ENCODE measurements around the gene C5orf58.
A peak's percentile ranks its signal among the peaks of the same experiment; 100 is the strongest.

Gene C5orf58

GRCh38 chr5:170266570-170267381 is 34.0 kb downstream of the C5orf58 start:
- H3K27me3 ChIP-seq (replicated peaks; ENCODE audit: insufficient read depth, low read length), result no peaks in the 10 kb centered on the region
- H3F3A ChIP-seq (ENCODE audit: insufficient read depth, low read length), result peaks cover 39% of the 10 kb centered on the region
- H3K9me2 ChIP-seq (replicated peaks; ENCODE audit: insufficient read depth, low read length), result no peaks in the 10 kb centered on the region
- no peak overlapping the region for H2AFZ ChIP-seq (ENCODE audit: low read length)
- H4K20me1 ChIP-seq (ENCODE audit: insufficient read depth, low read length), result no peaks in the 10 kb centered on the region
- no peak overlapping the region for H3K4me3 ChIP-seq (ENCODE audit: low read length)
- DNase-seq, result no peak
- no peak overlapping the region for H3K4me2 ChIP-seq (ENCODE audit: low read depth, low read length)
- H3K4me1 ChIP-seq (ENCODE audit: low read length), result peaks cover 59% of the 10 kb centered on the region
- no peaks in the 10 kb centered on the region for H3K36me3 ChIP-seq (replicated peaks; ENCODE audit: insufficient read depth, low read length)
- H3K9ac ChIP-seq (ENCODE audit: low read length), result no peak overlapping the region
- H3K27ac ChIP-seq (ENCODE audit: low read length), result no peak overlapping the region
- peaks cover 5% of the 10 kb centered on the region; the same call in 1 of the 2 replicates for H3K79me2 ChIP-seq (ENCODE audit: low read length)
- TF ChIP-seq EZH2phosphoT487 (IDR thresholded peaks at IDR 0.05; ENCODE audit: low read length), result no peak
- TF ChIP-seq EZH2 (optimal IDR thresholded peaks at IDR 0.05; ENCODE audit: low read depth, low read length), result no peak
- no peak for TF ChIP-seq CTCF (IDR thresholded peaks at IDR 0.05; ENCODE audit: low read length)
- H3K9me3 ChIP-seq (replicated peaks; ENCODE audit: insufficient read depth, low read length), result no peaks in the 10 kb centered on the region

- Histone ChIP-seq H3K4me3 (ENCODE audit: low read length) (no peak overlapping the region), H3K9ac (ENCODE audit: low read length) (no peak overlapping the region), H3K4me2 (ENCODE audit: low read depth, low read length) (no peak overlapping the region), H3K9me3 (replicated peaks; ENCODE audit: insufficient read depth, low read length) (no peaks in the 10 kb centered on the region), H3K9me2 (replicated peaks; ENCODE audit: insufficient read depth, low read length) (no peaks in the 10 kb centered on the region), H3K27me3 (replicated peaks; ENCODE audit: insufficient read depth, low read length) (no peaks in the 10 kb centered on the region), H2AFZ (ENCODE audit: low read length) (no peak overlapping the region), H3F3A (ENCODE audit: insufficient read depth, low read length) (peaks cover 31% of the 10 kb centered on the region), H3K79me2 (ENCODE audit: low read length) (peaks cover 5% of the 10 kb centered on the region; the same call in 1 of the 2 replicates), H3K27ac (ENCODE audit: low read length) (no peak overlapping the region; the same call in 1 of the 2 replicates), H4K20me1 (ENCODE audit: insufficient read depth, low read length) (no peaks in the 10 kb centered on the region), H3K36me3 (replicated peaks; ENCODE audit: insufficient read depth, low read length) (no peaks in the 10 kb centered on the region), H3K4me1 (ENCODE audit: low read length) (peaks cover 51% of the 10 kb centered on the region)
- no peak for TF ChIP-seq EZH2phosphoT487 (IDR thresholded peaks at IDR 0.05; ENCODE audit: low read length)
- no peak for TF ChIP-seq EZH2 (optimal IDR thresholded peaks at IDR 0.05; ENCODE audit: low read depth, low read length)
- peak; percentile 87 for TF ChIP-seq CTCF (IDR thresholded peaks at IDR 0.05; ENCODE audit: low read length)
- peak; percentile 76 for DNase-seq
Measured at GRCh38 chr5:170267431-170268152, 34.8 kb downstream of the C5orf58 start.

GRCh38 chr5:170268153-170268689 is 35.4 kb downstream of the C5orf58 start:
- no peaks in the 10 kb centered on the region for H3K9me3 ChIP-seq (replicated peaks; ENCODE audit: insufficient read depth, low read length)
- peaks cover 7% of the 10 kb centered on the region; the same call in 1 of the 2 replicates for H3K79me2 ChIP-seq (ENCODE audit: low read length)
- H3K9ac ChIP-seq (ENCODE audit: low read length), result no peak overlapping the region

More at GRCh38 chr5:170268153-170268689, 35.4 kb downstream of the C5orf58 start:
- Histone ChIP-seq H3K9me2 (replicated peaks; ENCODE audit: insufficient read depth, low read length) (no peaks in the 10 kb centered on the region), H3K4me2 (ENCODE audit: low read depth, low read length) (peak overlapping the region; percentile 5; the same call in 1 of the 2 replicates), H3K4me1 (ENCODE audit: low read length) (peaks cover 45% of the 10 kb centered on the region), H4K20me1 (ENCODE audit: insufficient read depth, low read length) (no peaks in the 10 kb centered on the region), H3K27me3 (replicated peaks; ENCODE audit: insufficient read depth, low read length) (no peaks in the 10 kb centered on the region), H3K4me3 (ENCODE audit: low read length) (no peak overlapping the region), H3K36me3 (replicated peaks; ENCODE audit: insufficient read depth, low read length) (no peaks in the 10 kb centered on the region), H3F3A (ENCODE audit: insufficient read depth, low read length) (peaks cover 24% of the 10 kb centered on the region), H3K27ac (ENCODE audit: low read length) (no peak overlapping the region; the same call in 1 of the 2 replicates), H2AFZ (ENCODE audit: low read length) (no peak overlapping the region)
- TF ChIP-seq EZH2 (optimal IDR thresholded peaks at IDR 0.05; ENCODE audit: low read depth, low read length) (no peak), EZH2phosphoT487 (IDR thresholded peaks at IDR 0.05; ENCODE audit: low read length) (no peak), CTCF (IDR thresholded peaks at IDR 0.05; ENCODE audit: low read length) (no peak)
- DNase-seq, result no peak
